Left cardiac atrium (tissue), 4 donors: ENCODE measurements around the gene MEGF9. TPM values are rescaled to one million over a fixed set of nuclear protein-coding genes. Genes with fewer than 3 reads are reported as not detected.

ENCODE experiments used
- ATAC-seq, 2 donors: fragments of 200-7000 bp; cut with Tn5 transposase; one replicate each; pipeline ENCODE4 v1.9.1; 2020; ENCODE audit warnings: mild to moderate bottlenecking in 2 of 2, moderate library complexity in 2 of 2
- DNase-seq: peaks from one replicate; pipeline ENCODE4 v3.0.0-alpha.2; 2020
- intact Hi-C, 2 donors: fragments of 100-400 bp; cut with DNase I; formaldehyde crosslinking; loops; one replicate each; pipeline versions ENCODE4 v1.14.1 to v1.15.1; 2022 to 2023
- total RNA-seq, 2 donors: library from RNA; stranded (reverse); fragmentation: NEBNext Ultra II Directional; extraction: Animal tissue kit (Norgen Biotek cat#: 25700); gene quantifications; one replicate each; pipeline ENCODE4 v1.2.1, GENCODE V29; 2021
- donor health status: DM: no; HTN: yes; CAD: no.
- donor health status: DM: no; HTN: yes; CAD: no; lungs with severe emphysema.
- donor health status: DM: yes; HTN: yes; CAD: no.
- donor health status: Dilated cardiomyopathy.

Gene MEGF9
- total RNA-seq, 2 donors from 2014 or later: 17.4 to 20.2 TPM

GRCh38 chr9:120735415-120736126 is 21.3 kb upstream of the MEGF9 start:
- DNase-seq (no peak), ATAC-seq (peak; percentile 29 to 38)
- intact Hi-C loops: no loop called here

GRCh38 chr9:120734607-120735410 is 20.5 kb upstream of the MEGF9 start:
- ATAC-seq (peak; percentile 10 to 27), DNase-seq (no peak)

DNA sequence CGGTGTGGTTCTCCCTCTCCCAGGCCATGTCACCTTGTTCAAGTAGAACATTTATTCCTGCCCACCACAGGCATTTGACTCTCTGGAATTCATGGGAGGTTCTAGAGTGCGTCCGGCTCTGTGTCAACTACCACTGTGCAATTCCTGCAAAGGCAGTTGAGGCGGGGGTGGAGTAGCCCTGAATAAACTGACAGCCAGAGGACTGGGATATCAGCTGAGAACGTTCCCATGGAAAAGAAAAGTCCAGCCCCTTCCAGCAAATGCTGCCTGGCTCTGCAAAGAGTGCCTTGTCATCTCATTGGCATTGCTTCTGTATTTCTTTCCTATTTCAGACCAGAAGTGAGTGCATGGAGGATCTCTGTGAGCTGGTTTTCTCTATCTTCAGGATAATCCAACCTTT is 18.9 kb upstream of the MEGF9 start:
- DNase-seq (peak; percentile 77), ATAC-seq (peak; percentile 69 to 78)
- intact Hi-C loops: no loop called here

More at GRCh38 chr9:120734607-120735410, 20.5 kb upstream of the MEGF9 start:
- intact Hi-C loops: no loop called here

- DNase-seq (peak; percentile 38), ATAC-seq (peak; percentile 64 to 66)
- intact Hi-C loops: no loop called here
Measured at GRCh38 chr9:120730654-120731514, 16.6 kb upstream of the MEGF9 start.

- intact Hi-C loops: no loop called here
- peak; percentile 13 to 21 for ATAC-seq
- DNase-seq: no peak
Measured at GRCh38 chr9:120729791-120730241, 15.5 kb upstream of the MEGF9 start.

- intact Hi-C loops: no loop called here
- no peak for DNase-seq
- no peak for ATAC-seq
Measured at GRCh38 chr9:120726484-120726883, 12.2 kb upstream of the MEGF9 start.

GRCh38 chr9:120725907-120726306 is 11.6 kb upstream of the MEGF9 start:
- intact Hi-C loops: no loop called here
- no peak for DNase-seq
- ATAC-seq: no peak

DNA sequence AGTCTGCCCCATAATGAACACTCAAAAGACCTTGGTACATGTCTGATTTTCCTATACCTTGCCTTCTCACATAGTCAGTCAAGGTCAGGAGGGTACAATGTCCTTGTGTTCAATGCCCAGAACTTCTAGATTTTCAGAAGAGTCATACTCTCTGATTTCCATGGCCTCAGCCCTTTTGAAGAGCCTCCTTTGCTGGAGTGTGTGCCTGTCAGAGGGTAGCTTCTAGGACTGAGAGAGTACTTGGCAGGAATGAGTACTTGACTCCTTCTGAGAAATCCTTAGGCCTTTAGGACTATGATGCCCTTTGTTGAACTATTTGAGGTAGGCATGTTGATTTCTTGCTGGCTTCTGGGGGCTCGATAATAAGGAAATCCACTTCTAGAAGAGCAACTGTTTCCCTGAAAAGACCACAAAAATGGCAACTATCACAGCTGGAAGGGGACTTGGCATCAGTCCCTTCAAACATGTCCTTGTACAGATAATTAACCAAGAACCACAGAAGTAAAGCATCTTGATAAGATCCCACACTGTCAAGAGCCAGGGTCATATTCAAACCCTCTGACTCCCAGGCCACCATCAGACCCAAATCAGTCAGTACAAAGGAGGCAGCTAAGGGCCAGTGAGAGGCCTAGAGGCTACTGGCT is 10.6 kb upstream of the MEGF9 start:
- DNase-seq (no peak), ATAC-seq (no peak)
- intact Hi-C loops: no loop called here

- intact Hi-C loops: no loop called here
- ATAC-seq (peak; percentile 71 to 82), DNase-seq (no peak)
Measured at GRCh38 chr9:120723565-120723964, 9.3 kb upstream of the MEGF9 start.

GRCh38 chr9:120720404-120720803 is 6.1 kb upstream of the MEGF9 start:
- ATAC-seq (no peak), DNase-seq (no peak)
- intact Hi-C loops: no loop called here

GRCh38 chr9:120718316-120718715 is 4.0 kb upstream of the MEGF9 start:
- intact Hi-C loops: no loop called here
- no peak for ATAC-seq

GRCh38 chr9:120717176-120717575 is 2.9 kb upstream of the MEGF9 start:
- ATAC-seq (no peak), DNase-seq (no peak)
- intact Hi-C loops: no loop called here

More at GRCh38 chr9:120718316-120718715, 4.0 kb upstream of the MEGF9 start:
- DNase-seq: no peak

- intact Hi-C loops: no loop called here
- ATAC-seq (no peak), DNase-seq (no peak)
Measured at GRCh38 chr9:120716483-120716882, 2.2 kb upstream of the MEGF9 start.

DNA sequence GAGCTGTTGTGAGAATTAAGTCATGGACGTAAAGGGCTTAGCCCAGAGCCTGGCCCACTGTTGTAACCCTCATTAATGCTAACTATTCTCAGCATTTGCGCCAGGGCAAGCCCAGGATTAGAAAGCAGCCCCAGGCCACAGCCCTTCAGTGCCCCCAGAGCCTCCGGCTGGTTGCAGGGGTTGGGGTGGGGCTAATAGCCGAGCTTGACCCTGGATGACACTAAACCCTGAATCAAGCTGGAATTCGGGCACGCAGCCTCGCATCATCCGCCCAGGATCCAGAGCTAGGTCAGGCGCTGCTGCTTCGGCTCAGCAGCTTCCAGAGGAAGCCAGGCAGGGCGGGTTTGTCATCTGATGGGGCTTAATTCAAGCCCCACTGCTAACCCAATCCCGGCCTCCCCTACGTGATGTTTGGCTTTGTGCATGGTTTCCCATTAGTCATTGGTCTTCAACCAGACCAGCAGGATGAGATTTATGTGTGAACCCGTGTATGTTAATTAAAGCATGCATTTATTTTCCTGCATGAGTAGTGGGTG is 1.2 kb upstream of the MEGF9 start:
- DNase-seq (peak; percentile 68), ATAC-seq (peak; percentile 5 to 7)
- intact Hi-C loops: no loop called here

- no peak for DNase-seq
- intact Hi-C loops: no loop called here
- no peak for ATAC-seq
Measured at GRCh38 chr9:120714846-120715388, 647 bp upstream of the MEGF9 start.

- no peak for ATAC-seq
- DNase-seq: peak; percentile 45
- intact Hi-C loops: no loop called here
Measured at GRCh38 chr9:120713257-120714087, 798 bp downstream of the MEGF9 start.

GRCh38 chr9:120712539-120713031 is 1.7 kb downstream of the MEGF9 start:
- ATAC-seq (no peak), DNase-seq (no peak)
- intact Hi-C loops: no loop called here
